HG03565 (cell line): ENCODE measurements around the gene ZNF143.

Experiments used
- ATAC-seq: cut with Tn5 transposase; IDR thresholded peaks from one replicate; pipeline ENCODE4 v1.9.1; 2021; ENCODE audit warnings: mild to moderate bottlenecking, moderate library complexity; ENCODE audit not compliant: unreplicated experiment

The ZNF143 gene

GRCh38 chr11:9573775-9574621 lies 113.2 kb downstream of the ZNF143 start:
- no peak for ATAC-seq

- ATAC-seq = no peak
Measured at GRCh38 chr11:9574622-9575259, 113.9 kb downstream of the ZNF143 start.

DNA sequence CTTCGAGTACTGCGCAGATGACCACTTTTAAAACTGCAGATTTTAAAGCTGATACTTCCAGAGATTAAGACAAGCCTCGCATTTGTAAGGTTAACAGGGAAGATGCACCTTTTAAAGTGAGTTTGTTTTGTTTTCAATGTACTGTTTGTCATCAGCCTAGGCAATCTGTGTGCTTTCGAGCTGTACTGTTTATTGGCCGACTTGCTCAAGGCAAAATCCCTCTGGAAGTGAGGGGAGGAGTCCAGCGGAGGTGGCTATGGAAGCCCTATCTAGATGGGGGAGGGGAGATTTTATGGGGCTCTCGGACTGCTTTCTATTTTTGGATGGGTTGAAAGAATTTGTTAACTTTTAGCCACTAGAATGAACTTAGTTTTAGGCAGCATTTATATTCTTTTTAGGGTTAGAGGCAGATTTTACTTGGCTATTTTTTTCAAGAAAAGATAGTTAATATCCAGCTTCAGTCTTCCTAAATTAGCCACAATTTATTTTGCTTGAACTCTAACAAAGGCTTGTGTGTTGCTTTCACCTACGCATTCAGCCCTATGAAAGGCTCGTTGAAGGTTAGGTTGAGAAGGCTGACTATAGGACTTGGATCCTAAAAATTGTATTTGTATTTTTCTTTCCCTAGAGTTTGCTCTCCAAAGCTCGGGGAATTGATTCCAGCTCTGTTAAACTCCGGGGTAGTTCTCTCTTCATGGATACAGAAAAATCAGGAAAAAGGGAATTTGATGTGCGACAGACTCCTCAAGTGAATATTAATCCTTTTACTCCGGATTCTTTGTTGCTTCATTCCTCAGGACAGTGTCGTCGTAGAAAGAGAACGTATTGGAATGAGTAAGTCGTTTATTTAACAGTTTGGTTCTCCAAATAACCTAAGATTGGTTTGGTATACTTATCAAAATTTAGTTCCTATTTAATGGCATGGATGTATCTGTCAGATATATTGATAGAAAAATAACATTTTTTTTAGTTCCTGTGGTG lies 114.7 kb downstream of the ZNF143 start:
- no peak for ATAC-seq

DNA sequence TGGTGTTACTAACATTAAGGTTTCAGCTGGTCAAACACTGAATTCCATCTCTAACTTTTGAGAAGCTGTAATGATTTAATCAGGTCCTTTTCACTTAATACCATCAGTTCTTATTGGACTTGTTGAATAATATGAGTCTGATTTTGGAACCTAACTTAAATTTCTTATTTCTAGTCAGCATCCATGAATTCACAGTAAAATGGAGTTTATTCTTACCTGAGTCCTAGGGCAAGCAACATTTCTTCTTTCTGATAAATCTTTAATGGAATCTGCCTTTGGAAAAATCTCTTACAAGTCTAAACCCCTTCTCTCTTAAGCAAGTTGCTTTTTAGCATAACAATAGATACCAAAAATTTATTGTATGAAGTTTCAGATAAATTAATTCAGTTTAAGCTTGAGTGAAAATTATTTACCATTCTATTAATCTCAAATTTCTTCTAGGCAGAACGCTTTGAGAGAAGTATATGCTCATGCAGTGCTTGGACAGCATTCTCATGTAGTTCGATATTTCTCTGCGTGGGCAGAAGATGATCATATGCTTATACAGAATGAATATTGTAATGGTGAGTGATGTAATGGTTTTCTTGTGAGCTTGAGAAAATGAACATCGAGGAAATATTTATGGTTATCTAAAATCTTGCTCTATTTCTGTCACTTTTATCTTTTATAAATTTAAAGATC lies 116.0 kb downstream of the ZNF143 start:
- no peak for ATAC-seq

GRCh38 chr11:9577556-9577955 lies 116.7 kb downstream of the ZNF143 start:
- ATAC-seq = no peak
